Naive thymus-derived CD4-positive, alpha-beta T cell (primary cell): ENCODE measurements around the gene TRPC4. TPM values are rescaled to one million over a fixed set of nuclear protein-coding genes. Genes with fewer than 3 reads are reported as not detected.

Experiments used
- ATAC-seq: fragments of 150-1000 bp; cut with Tn5 transposase; 2 replicates; pipeline ENCODE4 v1.10.0; 2021; ENCODE audit warnings: mild to moderate bottlenecking, moderate library complexity
- CTCF ChIA-PET: fragments of 350-600 bp; sonication (Branson Sonifier 250); formaldehyde crosslinking; loops from one replicate; lab custom pipeline; 2021; ENCODE audit warnings: antibody characterized with exemption; lab: Charles Lee
- POLR2A ChIA-PET: fragments of 350-600 bp; sonication (Branson Sonifier 250); formaldehyde crosslinking; loops from one replicate; lab custom pipeline; 2021; ENCODE audit warnings: antibody characterized with exemption, inconsistent platforms; lab: Charles Lee
- DNase-seq, 9 donors: peaks; one replicate each; pipeline versions ENCODE4 v3.0.0 to v3.0.0-alpha.2; 2020 to 2022; ENCODE audit warnings: mixed read lengths in 1 of 9
- H3K27ac ChIP-seq: one replicate; pipeline ENCODE4 v1.7.0; 2013; ENCODE audit warnings: mild to moderate bottlenecking, low read depth, low read length, moderate library complexity
- H3K27me3 ChIP-seq, 2 donors: one replicate each; pipeline ENCODE4 v1.7.0; 2013; ENCODE audit warnings: low read length in 2 of 2, mild to moderate bottlenecking in 2 of 2, moderate library complexity in 2 of 2; ENCODE audit not compliant: control insufficient read depth in 2 of 2, insufficient read depth in 2 of 2
- H3K36me3 ChIP-seq, 3 experiments: 1 replicate in 2 of 3; 2 replicates in 1 of 3; pipeline ENCODE4 v1.7.0; 2013; ENCODE audit warnings: low read length in 3 of 3, mild to moderate bottlenecking in 3 of 3, moderate library complexity in 1 of 3; ENCODE audit not compliant: insufficient read depth in 3 of 3, control insufficient read depth in 2 of 3
- H3K4me1 ChIP-seq, 2 donors: one replicate each; pipeline ENCODE4 v1.7.0; 2013; ENCODE audit warnings: low read length in 2 of 2, mild to moderate bottlenecking in 2 of 2, moderate library complexity in 1 of 2; ENCODE audit not compliant: control insufficient read depth in 2 of 2, insufficient read depth in 2 of 2
- H3K4me3 ChIP-seq: 2 replicates; pipeline ENCODE4 v1.7.0; 2013; ENCODE audit warnings: mild to moderate bottlenecking, low read length
- H3K9me3 ChIP-seq, 3 experiments: 1 replicate in 2 of 3; 2 replicates in 1 of 3; pipeline ENCODE4 v1.7.0; 2013; ENCODE audit warnings: low read length in 3 of 3; ENCODE audit not compliant: control insufficient read depth in 2 of 3
- H3K27ac Mint-ChIP-seq, 9 donors: one replicate each; pipeline ENCODE4 v1.8.0; 2020 to 2022; ENCODE audit warnings: mixed read lengths in 9 of 9, mild to moderate bottlenecking in 8 of 9, moderate library complexity in 5 of 9, inconsistent platforms in 2 of 9
- H3K27me3 Mint-ChIP-seq, 5 donors: one replicate each; pipeline ENCODE4 v1.8.0; 2021 to 2022; ENCODE audit warnings: mixed read lengths in 5 of 5, mild to moderate bottlenecking in 1 of 5
- H3K36me3 Mint-ChIP-seq, 5 donors: one replicate each; pipeline ENCODE4 v1.8.0; 2020 to 2022; ENCODE audit warnings: mixed read lengths in 5 of 5, mild to moderate bottlenecking in 3 of 5, inconsistent platforms in 1 of 5
- H3K4me1 Mint-ChIP-seq, 7 donors: one replicate each; pipeline ENCODE4 v1.8.0; 2020 to 2022; ENCODE audit warnings: mixed read lengths in 7 of 7, mild to moderate bottlenecking in 3 of 7, inconsistent platforms in 1 of 7
- H3K4me3 Mint-ChIP-seq, 10 donors: one replicate each; pipeline ENCODE4 v1.8.0; 2020 to 2022; ENCODE audit warnings: mild to moderate bottlenecking in 10 of 10, mixed read lengths in 10 of 10, moderate library complexity in 6 of 10, inconsistent platforms in 2 of 10
- H3K9me3 Mint-ChIP-seq, 11 donors: one replicate each; pipeline ENCODE4 v1.8.0; 2020 to 2022; ENCODE audit warnings: mixed read lengths in 11 of 11, mild to moderate bottlenecking in 4 of 11, inconsistent platforms in 1 of 11, moderate library complexity in 1 of 11
- intact Hi-C, 2 donors: fragments of 100-400 bp; cut with micrococcal nuclease; formaldehyde crosslinking; loops; one replicate each; pipeline ENCODE4 v1.15.1; 2023
- polyA plus RNA-seq, 2 donors: library from polyadenylated mRNA; unstranded; fragments of 300-500 nt; fragmentation: Illumina TruSeq; gene quantifications; one replicate each; pipeline ENCODE4 v1.2.3, GENCODE V29; 2021
- total RNA-seq, 6 experiments: library from RNA in 5 of 6; stranded (reverse) in 5 of 6; gene quantifications; 1 replicate in 5 of 6; 2 replicates in 1 of 6; pipeline ENCODE4 v1.2.3 and lab custom pipeline; 2021 to 2026

TRPC4 gene
- total and polyA plus RNA-seq, 7 experiments from 2014 or later: not detected

DNA sequence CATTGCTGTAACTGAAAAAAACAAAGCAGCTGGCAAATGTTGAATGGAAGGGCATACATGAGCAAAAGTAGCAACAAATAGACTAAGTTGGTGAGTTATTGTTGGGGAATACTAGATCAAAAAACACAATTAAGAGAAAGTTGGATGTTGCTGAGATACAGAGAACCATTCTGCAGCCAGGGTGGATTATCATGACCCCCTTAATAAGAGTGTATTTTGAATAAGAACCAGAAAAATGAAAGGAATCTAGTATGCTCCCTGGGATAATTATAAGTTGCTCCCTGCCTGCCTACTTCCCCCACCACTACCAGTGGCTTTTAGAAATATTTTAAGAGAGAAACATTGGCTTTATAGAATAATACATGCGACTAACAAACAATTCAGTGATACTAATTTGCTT, 14.5 kb upstream of the TRPC4 start:
- Histone ChIP-seq H3K4me3 (no peak overlapping the region), H3K4me1 (no peaks in the 10 kb centered on the region), H3K36me3 (no peaks in the 10 kb centered on the region), H3K27ac (no peak overlapping the region), H3K9me3 (no peaks in the 10 kb centered on the region), H3K27me3 (no peaks in the 10 kb centered on the region)
- Mint-ChIP-seq H3K36me3 (no peaks in the 10 kb centered on the region), H3K27me3 (no peaks in the 10 kb centered on the region), H3K27ac (peak overlapping the region in 1 of 9 donors; percentile 16), H3K4me3 (no peak overlapping the region), H3K4me1 (no peaks in the 10 kb centered on the region), H3K9me3 (peaks cover 0 to 14% (median 2%) of the 10 kb centered on the region in 11 donors)
- POLR2A ChIA-PET: no interaction called here
- DNase-seq: no peak
- CTCF ChIA-PET: no interaction called here
- intact Hi-C loops: no loop called here
- no peak for ATAC-seq

DNA sequence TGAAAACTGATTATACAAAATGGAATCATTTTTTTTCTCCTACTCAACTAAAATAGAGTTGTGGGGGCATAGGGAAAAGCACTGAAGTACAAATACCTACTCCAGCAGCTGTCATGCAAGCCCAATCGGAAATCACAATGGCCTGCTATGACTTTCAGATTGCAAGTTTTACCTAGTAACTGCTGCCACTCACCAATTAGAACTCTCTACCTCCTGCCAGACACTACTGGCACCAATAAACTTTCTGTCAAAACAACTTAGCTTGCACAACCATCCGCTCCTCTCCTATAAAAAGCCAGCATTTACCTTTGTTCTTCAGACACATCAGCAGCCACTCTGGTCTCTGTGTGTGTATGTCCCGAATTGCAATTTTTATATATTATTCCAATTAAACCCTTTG, 9.3 kb upstream of the TRPC4 start:
- Mint-ChIP-seq H3K27me3 (peaks cover 0 to 6% (median 0%) of the 10 kb centered on the region in 5 donors), H3K4me3 (no peak overlapping the region), H3K4me1 (no peaks in the 10 kb centered on the region), H3K9me3 (peaks cover 0 to 10% (median 2%) of the 10 kb centered on the region in 11 donors), H3K36me3 (no peaks in the 10 kb centered on the region), H3K27ac (no peak overlapping the region)
- Histone ChIP-seq H3K27me3 (no peaks in the 10 kb centered on the region), H3K27ac (no peak overlapping the region), H3K4me3 (no peak overlapping the region), H3K4me1 (no peaks in the 10 kb centered on the region), H3K9me3 (no peaks in the 10 kb centered on the region), H3K36me3 (no peaks in the 10 kb centered on the region)
- no peak for DNase-seq
- no peak for ATAC-seq
- ChIA-PET CTCF (no interaction called here), POLR2A (no interaction called here)
- intact Hi-C loops: no loop called here

DNA sequence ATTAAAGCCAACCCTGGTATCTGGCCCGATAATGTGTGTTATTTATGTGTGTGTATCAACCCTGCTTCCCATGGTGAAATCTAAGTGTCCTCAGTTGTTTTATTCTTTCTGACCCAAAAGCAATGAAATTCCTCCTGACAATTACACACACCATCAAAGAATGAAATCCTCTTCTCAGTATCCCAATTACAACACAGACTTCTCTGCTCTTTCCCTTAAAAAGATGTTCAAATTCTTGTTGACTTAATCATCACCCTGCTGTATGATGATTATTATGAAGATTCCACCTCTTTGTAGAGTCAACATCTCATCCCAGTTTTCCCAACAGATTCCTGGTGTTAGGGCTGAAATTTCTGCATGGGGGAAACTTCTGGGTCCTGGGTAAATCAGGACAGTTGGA, 8.9 kb upstream of the TRPC4 start:
- H3K9me3 Mint-ChIP-seq: peaks cover 0 to 10% (median 1%) of the 10 kb centered on the region in 11 donors
- Histone ChIP-seq H3K4me1 (no peaks in the 10 kb centered on the region), H3K27me3 (no peaks in the 10 kb centered on the region), H3K9me3 (no peaks in the 10 kb centered on the region), H3K27ac (no peak overlapping the region), H3K4me3 (no peak overlapping the region), H3K36me3 (no peaks in the 10 kb centered on the region)
- H3K27ac Mint-ChIP-seq: no peak overlapping the region
- peaks cover 0 to 6% (median 0%) of the 10 kb centered on the region in 5 donors for H3K27me3 Mint-ChIP-seq
- H3K4me1 Mint-ChIP-seq: no peaks in the 10 kb centered on the region
- ATAC-seq: no peak
- no peaks in the 10 kb centered on the region for H3K36me3 Mint-ChIP-seq
- intact Hi-C loops: no loop called here
- no peak for DNase-seq
- ChIA-PET POLR2A (no interaction called here), CTCF (no interaction called here)
- H3K4me3 Mint-ChIP-seq: no peak overlapping the region

GRCh38 chr13:37870895-37871550, 1.5 kb upstream of the TRPC4 start:
- Histone ChIP-seq H3K27ac (no peak overlapping the region), H3K4me1 (no peaks in the 10 kb centered on the region), H3K9me3 (no peaks in the 10 kb centered on the region), H3K27me3 (no peaks in the 10 kb centered on the region), H3K4me3 (no peak overlapping the region), H3K36me3 (no peaks in the 10 kb centered on the region)
- CTCF ChIA-PET: no interaction called here
- no peak overlapping the region for H3K27ac Mint-ChIP-seq
- peaks cover 28 to 47% (median 33%) of the 10 kb centered on the region in 5 donors for H3K27me3 Mint-ChIP-seq
- peaks cover 0 to 13% (median 0%) of the 10 kb centered on the region in 5 donors for H3K36me3 Mint-ChIP-seq
- ATAC-seq: no peak
- H3K9me3 Mint-ChIP-seq: peaks cover 0 to 10% (median 2%) of the 10 kb centered on the region in 11 donors
- H3K4me1 Mint-ChIP-seq: peaks cover 0 to 10% (median 7%) of the 10 kb centered on the region in 7 donors
- POLR2A ChIA-PET: no interaction called here
- intact Hi-C loops: no loop called here
- no peak for DNase-seq
- H3K4me3 Mint-ChIP-seq: no peak overlapping the region

GRCh38 chr13:37870489-37870845, 895 bp upstream of the TRPC4 start:
- DNase-seq (no peak), ATAC-seq (no peak)
- Mint-ChIP-seq H3K36me3 (peaks cover 0 to 13% (median 0%) of the 10 kb centered on the region in 5 donors), H3K9me3 (peaks cover 0 to 10% (median 2%) of the 10 kb centered on the region in 11 donors), H3K4me1 (peaks cover 0 to 10% (median 7%) of the 10 kb centered on the region in 7 donors), H3K27me3 (peaks cover 28 to 50% (median 33%) of the 10 kb centered on the region in 5 donors), H3K4me3 (peak overlapping the region in 2 of 10 donors; percentile 49 to 51), H3K27ac (peak overlapping the region in 1 of 9 donors; percentile 33)
- Histone ChIP-seq H3K27ac (no peak overlapping the region), H3K4me3 (no peak overlapping the region), H3K4me1 (no peaks in the 10 kb centered on the region), H3K9me3 (no peaks in the 10 kb centered on the region), H3K36me3 (no peaks in the 10 kb centered on the region), H3K27me3 (no peaks in the 10 kb centered on the region)
- CTCF ChIA-PET: no interaction called here
- POLR2A ChIA-PET: no interaction called here
- intact Hi-C loops: no loop called here

DNA sequence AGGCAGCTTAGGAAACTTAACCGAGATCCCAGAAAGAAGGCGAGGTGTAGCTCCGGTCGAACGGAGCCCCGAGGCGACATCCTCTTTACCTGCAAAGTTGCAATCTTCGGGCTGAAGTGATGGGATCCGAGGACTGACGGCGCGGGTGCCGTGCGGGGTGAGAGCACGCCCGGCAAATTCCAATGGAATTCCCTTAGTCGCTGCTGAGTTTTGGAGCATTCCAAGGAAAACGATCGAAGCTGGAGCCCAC, 141 bp downstream of the TRPC4 start:
- H3K36me3 Mint-ChIP-seq: peaks cover 0 to 13% (median 0%) of the 10 kb centered on the region in 5 donors
- ChIA-PET CTCF (no interaction called here), POLR2A (no interaction called here)
- Histone ChIP-seq H3K9me3 (no peaks in the 10 kb centered on the region), H3K4me1 (no peaks in the 10 kb centered on the region), H3K27ac (no peak overlapping the region), H3K27me3 (no peaks in the 10 kb centered on the region), H3K4me3 (no peak overlapping the region), H3K36me3 (no peaks in the 10 kb centered on the region)
- peaks cover 0 to 10% (median 7%) of the 10 kb centered on the region in 7 donors for H3K4me1 Mint-ChIP-seq
- no peak overlapping the region for H3K27ac Mint-ChIP-seq
- DNase-seq (no peak), ATAC-seq (no peak)
- peaks cover 0 to 10% (median 0%) of the 10 kb centered on the region in 11 donors for H3K9me3 Mint-ChIP-seq
- intact Hi-C loops: no loop called here
- peaks cover 28 to 45% (median 33%) of the 10 kb centered on the region in 5 donors for H3K27me3 Mint-ChIP-seq
- peak overlapping the region in 7 of 10 donors; percentile 36 to 68 (median 56) for H3K4me3 Mint-ChIP-seq
